Bronchial epithelial cell (primary cell): ENCODE results near the gene MCEMP1. TPM values are rescaled to one million over a fixed set of nuclear protein-coding genes. Genes with fewer than 3 reads are reported as not detected.

Experiments used
- DNase-seq: peaks from one replicate; pipeline ENCODE4 v3.0.0-alpha.2; 2010; ENCODE audit warnings: low read depth
- FAIRE-seq: peaks from 2 replicates; lab custom pipeline; 2011; peaks lifted over from hg19 to GRCh38; lab: Jason Lieb, UNC
- H3K27me3 ChIP-seq: 2 replicates; pipeline ENCODE4 v1.5.1; 2011; ENCODE audit warnings: low read length; ENCODE audit not compliant: control insufficient read depth, insufficient read depth
- H3K36me3 ChIP-seq: 2 replicates; pipeline ENCODE4 v1.5.1; 2011; ENCODE audit warnings: low read length; ENCODE audit not compliant: control insufficient read depth, insufficient read depth
- H3K4me3 ChIP-seq: 2 replicates; pipeline ENCODE4 v1.5.1; 2011; ENCODE audit warnings: mild to moderate bottlenecking, low read depth, low read length, control low read depth
- total RNA-seq: library from RNA; depleted of rRNA; stranded (reverse); fragments of >200 nt; gene quantifications from 2 replicates; pipeline ENCODE4 v1.2.1, GENCODE V29; 2014
- TF ChIP-seq, protein P1 (sequence below): IDR thresholded peaks from 2 replicates; pipeline ENCODE4 v1.5.1; 2011; ENCODE audit warnings: mild to moderate bottlenecking, moderate library complexity, low read length, control low read depth, inconsistent platforms; ENCODE audit not compliant: insufficient read depth, severe bottlenecking

MCEMP1 gene
- total RNA-seq, 1 donor from 2014 or later: not detected

DNA sequence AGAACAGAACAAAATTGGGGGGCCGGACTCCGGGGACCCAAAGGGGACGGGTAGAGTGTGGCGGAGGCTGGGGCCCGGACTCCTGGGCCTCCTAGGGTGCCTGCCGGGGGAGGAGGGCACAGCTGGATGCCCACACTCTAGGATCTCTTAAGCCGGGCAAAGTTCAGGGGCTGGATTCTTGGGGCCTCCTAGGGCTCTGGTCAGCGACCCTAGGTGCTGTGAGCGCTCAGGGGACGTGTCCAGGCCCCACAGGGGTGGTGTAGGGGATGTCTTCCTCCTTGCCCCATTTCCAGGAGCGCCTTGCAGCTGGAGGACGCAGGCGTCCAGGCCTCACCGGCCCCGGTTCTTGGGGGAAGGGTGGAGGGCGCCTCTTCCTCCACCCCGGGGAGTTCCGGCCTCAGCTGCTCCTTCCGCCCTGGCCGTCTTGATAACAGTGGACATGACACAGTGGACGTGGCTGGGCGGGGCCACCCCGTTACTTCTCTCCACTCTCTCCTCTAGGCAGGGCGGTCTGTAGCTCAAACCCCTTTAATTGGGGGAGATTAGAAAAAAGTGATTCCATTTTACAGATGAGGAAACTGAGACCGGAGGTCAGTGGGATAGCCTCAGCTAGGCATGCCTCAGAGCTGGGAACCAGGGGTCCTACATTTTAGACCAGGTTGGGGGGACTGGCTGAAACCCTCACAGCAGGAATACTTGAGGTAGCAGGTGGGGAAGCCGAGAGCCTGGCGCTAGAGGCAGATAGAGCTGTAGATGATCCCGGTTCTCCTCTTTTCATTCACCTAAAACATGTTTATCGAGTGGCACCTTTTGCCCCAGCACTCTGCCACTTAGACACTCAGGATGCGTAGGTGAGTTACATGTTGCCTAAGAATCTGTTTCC is 39.3 kb upstream of the MCEMP1 start:
- H3K4me3 ChIP-seq: peak overlapping the region; percentile 79
- no peak for DNase-seq
- no peak for FAIRE-seq
- TF ChIP-seq, protein P1, sequence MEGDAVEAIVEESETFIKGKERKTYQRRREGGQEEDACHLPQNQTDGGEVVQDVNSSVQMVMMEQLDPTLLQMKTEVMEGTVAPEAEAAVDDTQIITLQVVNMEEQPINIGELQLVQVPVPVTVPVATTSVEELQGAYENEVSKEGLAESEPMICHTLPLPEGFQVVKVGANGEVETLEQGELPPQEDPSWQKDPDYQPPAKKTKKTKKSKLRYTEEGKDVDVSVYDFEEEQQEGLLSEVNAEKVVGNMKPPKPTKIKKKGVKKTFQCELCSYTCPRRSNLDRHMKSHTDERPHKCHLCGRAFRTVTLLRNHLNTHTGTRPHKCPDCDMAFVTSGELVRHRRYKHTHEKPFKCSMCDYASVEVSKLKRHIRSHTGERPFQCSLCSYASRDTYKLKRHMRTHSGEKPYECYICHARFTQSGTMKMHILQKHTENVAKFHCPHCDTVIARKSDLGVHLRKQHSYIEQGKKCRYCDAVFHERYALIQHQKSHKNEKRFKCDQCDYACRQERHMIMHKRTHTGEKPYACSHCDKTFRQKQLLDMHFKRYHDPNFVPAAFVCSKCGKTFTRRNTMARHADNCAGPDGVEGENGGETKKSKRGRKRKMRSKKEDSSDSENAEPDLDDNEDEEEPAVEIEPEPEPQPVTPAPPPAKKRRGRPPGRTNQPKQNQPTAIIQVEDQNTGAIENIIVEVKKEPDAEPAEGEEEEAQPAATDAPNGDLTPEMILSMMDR: no peak
- peaks cover 9% of the 10 kb centered on the region for H3K36me3 ChIP-seq
- no peaks in the 10 kb centered on the region for H3K27me3 ChIP-seq

DNA sequence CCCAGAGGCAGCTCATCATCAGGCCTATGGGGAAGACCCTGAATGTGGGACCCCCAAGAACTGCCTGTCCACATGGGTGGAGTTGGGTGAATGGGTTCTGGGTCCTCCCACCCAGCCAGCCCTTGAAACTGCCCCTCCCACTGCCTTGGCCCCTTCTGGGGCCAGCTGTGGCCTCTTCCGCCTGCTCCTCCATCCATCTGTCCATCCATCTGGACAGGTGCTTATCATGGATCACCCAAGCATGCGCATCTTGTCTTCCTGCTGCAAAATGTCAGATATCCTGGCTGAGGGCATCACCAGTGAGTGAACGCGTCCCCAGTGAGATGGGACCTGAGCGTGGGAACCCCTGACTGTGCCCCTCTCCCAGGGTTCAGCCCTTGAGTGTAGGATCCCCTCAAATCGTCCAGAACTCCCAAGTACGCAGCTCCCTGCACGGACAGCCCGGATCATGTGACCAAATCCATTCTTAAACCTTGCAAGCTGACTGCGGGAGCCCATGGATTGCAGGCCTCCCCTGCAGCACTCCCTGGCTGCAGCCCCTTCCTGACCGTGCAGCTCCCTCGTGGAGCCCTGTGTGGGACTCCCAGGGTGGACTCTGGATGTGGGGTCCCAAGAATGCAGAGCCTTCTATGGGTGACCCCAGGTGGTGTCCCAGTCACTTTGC is 38.0 kb upstream of the MCEMP1 start:
- Histone ChIP-seq H3K27me3 (no peaks in the 10 kb centered on the region), H3K4me3 (no peak overlapping the region), H3K36me3 (peaks cover 12% of the 10 kb centered on the region)
- TF ChIP-seq, protein P1: no peak
- DNase-seq: no peak
- FAIRE-seq: no peak

DNA sequence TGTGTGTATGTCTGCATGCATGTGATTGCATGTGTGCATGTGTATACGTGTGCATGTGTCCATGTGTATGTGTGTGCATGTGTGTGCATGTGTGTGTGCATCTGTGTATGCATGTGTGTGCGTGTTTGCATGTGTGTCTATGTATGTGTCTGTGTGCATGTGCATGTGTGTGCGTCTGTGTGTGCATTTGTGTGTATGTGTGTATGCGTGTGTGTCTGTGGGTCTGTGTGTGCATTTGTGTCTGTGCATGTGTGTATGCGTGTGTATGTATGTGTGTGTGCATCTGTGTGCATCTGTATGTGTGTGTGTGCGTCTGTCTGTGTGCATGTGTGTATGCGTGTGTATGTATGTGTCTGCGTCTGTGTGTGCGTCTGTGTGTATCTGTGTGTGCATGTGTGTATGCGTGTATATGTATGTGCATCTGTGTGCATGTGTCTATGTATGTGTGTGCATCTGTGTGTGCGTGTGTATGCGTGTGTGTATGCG is 37.0 kb upstream of the MCEMP1 start:
- no peaks in the 10 kb centered on the region for H3K27me3 ChIP-seq
- FAIRE-seq: no peak

DNA sequence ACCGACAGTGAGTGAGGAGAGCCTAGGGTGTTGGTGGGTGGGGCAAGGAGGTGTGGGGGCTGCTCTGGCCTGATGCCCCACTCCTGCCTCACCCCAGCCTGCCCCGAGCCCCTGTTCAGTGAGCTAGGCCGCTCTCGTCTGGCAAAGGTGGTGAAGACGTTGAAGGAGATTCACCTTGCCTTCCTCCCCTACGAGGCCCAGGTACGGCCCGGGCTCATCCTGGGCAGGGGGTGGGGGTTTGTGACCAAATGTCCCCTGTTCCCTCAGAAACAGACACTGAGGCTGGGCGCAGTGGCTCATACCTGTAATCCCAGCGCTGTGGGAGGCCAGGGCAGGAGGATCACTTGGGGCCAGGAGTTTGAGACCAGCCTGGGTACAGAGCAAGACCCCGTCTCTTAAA is 36.1 kb upstream of the MCEMP1 start:
- Histone ChIP-seq H3K36me3 (peaks cover 14% of the 10 kb centered on the region), H3K27me3 (no peaks in the 10 kb centered on the region), H3K4me3 (no peak overlapping the region)
- TF ChIP-seq, protein P1: no peak
- FAIRE-seq (no peak), DNase-seq (no peak)

More for the DNA sequence above, 37.0 kb upstream of the MCEMP1 start:
- Histone ChIP-seq H3K36me3 (peaks cover 14% of the 10 kb centered on the region), H3K4me3 (no peak overlapping the region)
- TF ChIP-seq, protein P1: no peak
- no peak for DNase-seq

DNA sequence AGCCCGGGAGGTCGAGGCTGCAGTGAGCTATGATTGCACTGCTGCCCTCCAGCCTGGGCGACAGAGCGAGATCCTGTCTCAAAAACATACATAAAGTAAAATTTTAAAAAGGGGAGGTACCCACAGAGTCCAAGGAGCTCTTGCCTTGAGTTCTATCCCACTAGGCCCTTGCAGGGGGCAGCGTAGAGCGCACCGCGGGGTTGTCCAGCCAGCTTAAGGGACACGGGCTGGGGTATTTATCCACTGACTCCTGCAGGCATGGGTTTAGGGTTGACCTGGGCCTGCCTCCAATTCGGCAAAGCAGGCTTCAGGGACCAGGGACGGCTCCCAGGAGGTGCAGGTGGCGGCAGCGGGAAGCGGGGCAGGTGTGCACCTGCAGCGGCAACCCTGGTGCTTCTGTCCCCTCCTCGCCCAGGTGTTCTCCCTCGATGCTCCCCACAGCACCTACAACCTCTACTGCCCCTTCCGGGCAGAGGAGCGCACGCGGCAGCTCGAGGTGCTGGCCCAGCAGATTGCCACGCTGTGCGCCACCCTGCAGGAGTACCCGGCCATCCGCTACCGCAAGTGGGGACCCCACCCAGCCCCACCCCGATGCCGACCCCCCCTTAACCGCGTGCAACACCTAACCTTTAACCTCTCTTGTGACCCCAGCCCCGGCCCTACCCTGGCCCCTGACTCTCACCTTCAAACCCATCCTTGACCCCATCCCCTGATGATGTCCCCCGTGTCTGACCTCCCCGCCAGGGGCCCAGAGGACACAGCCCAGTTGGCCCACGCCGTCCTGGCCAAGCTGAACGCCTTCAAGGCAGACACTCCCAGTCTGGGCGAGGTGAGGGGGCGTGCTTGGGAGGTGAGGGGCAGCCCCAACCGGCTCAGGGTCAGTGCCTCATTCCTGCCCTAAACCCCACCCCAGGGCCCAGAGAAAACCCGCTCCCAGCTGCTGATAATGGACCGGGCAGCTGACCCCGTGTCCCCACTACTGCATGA is 35.3 kb upstream of the MCEMP1 start:
- Histone ChIP-seq H3K36me3 (peaks cover 15% of the 10 kb centered on the region), H3K4me3 (no peak overlapping the region), H3K27me3 (no peaks in the 10 kb centered on the region)
- TF ChIP-seq, protein P1: peak; percentile 6
- DNase-seq: no peak
- no peak for FAIRE-seq
